ENCODE data around the gene SUN2. TPM values are rescaled to one million over a fixed set of nuclear protein-coding genes. Genes with fewer than 3 reads are reported as not detected.
A peak's percentile ranks its signal among the peaks of the same experiment; 100 is the strongest.

SUN2 gene
- total and polyA plus RNA-seq, 2 donors (not counting 1 experiment from before 2014, with no cell fraction given) = 27.4 to 76.6 TPM

DNA sequence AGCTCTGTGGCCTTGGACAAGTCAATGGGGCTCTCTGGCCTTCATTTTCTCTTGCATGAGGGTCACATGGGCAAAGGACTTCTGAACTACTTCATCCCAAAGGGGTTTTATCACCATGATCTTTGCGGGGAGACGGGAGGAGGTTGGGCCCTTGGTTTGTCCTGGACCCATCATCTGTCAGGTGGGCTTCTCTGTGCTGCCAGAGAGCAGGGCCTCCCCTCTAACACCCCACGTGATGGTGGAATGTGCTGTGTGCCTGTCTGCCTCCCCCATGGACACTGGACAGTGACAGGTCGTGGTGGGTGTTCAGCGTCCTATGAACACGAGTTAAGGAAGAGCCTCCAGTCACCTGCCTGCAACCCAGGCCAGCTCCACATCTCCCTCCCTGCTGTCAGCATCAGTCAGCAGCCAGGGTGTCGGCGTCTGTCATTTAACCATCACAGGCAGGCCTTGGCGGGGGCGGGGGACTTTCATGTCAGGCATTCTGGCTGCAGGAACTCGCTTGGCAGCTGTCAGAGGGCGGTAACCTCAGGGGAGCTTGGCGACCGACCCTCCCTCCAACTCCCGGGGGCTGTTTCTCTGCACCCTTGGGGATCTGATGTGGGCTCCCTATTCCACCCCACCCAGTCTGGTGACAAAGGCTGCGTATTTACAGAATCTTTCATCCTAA lies 2.6 kb upstream of the SUN2 start:
- Histone ChIP-seq H3K9ac (ENCODE audit: insufficient read depth, low read length) (no peak overlapping the region), H3K79me2 (ENCODE audit: control insufficient read depth, insufficient read depth, low read length) (peaks cover 12% of the 10 kb centered on the region), H3K27ac (ENCODE audit: insufficient read depth, low read length) (no peak overlapping the region), H2AFZ (ENCODE audit: low read length) (no peak overlapping the region), H3K4me2 (ENCODE audit: extremely low read depth, insufficient read depth, low read length) (no peak overlapping the region), H3K4me3 (replicated peaks in 1 of 4; ENCODE audit: control extremely low read depth in 1 of 4, insufficient read depth in 1 of 4, low read depth in 3 of 4, low read length in 4 of 4) (no peak overlapping the region), H4K20me1 (ENCODE audit: control insufficient read depth, extremely low read depth, insufficient read depth, low read length) (no peaks in the 10 kb centered on the region), H3K36me3 (ENCODE audit: control insufficient read depth, insufficient read depth, low read length) (no peaks in the 10 kb centered on the region), H3K4me1 (ENCODE audit: control insufficient read depth, extremely low read depth, insufficient read depth, low read length) (peaks cover 7% of the 10 kb centered on the region), H3K27me3 (ENCODE audit: control insufficient read depth, insufficient read depth, low read length) (no peaks in the 10 kb centered on the region), H3K9me3 (ENCODE audit: control insufficient read depth, insufficient read depth, low read depth, low read length) (no peaks in the 10 kb centered on the region)
- no peak for DNase-seq (ENCODE audit: low read depth in 2 of 2)
- no peak for TF ChIP-seq EZH2 (IDR thresholded peaks at IDR 0.05; ENCODE audit: low read length, missing control alignments)
- TF ChIP-seq, protein P1, sequence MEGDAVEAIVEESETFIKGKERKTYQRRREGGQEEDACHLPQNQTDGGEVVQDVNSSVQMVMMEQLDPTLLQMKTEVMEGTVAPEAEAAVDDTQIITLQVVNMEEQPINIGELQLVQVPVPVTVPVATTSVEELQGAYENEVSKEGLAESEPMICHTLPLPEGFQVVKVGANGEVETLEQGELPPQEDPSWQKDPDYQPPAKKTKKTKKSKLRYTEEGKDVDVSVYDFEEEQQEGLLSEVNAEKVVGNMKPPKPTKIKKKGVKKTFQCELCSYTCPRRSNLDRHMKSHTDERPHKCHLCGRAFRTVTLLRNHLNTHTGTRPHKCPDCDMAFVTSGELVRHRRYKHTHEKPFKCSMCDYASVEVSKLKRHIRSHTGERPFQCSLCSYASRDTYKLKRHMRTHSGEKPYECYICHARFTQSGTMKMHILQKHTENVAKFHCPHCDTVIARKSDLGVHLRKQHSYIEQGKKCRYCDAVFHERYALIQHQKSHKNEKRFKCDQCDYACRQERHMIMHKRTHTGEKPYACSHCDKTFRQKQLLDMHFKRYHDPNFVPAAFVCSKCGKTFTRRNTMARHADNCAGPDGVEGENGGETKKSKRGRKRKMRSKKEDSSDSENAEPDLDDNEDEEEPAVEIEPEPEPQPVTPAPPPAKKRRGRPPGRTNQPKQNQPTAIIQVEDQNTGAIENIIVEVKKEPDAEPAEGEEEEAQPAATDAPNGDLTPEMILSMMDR (conservative IDR thresholded peaks at IDR 0.05 in 1 of 2, IDR thresholded peaks at IDR 0.05 in 1 of 2; ENCODE audit: low read depth in 1 of 2, low read length in 2 of 2) = no peak

DNA sequence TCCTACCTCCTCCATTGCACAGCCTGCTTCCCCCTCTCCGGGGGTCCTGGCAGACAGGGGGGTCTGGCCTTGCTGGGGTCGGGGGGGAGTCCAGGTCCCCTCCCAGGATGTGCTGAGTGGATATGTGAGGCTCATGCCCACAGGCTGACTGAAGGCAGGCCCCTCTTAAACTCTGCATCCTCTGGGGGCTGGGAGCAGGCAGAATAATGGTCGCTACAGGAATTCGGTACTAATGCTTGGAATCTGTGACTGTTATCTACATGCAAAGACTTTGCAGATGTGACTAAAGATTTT lies 1.6 kb upstream of the SUN2 start:
- Histone ChIP-seq H3K4me2 (ENCODE audit: extremely low read depth, insufficient read depth, low read length) (no peak overlapping the region), H3K27ac (ENCODE audit: insufficient read depth, low read length) (no peak overlapping the region), H2AFZ (ENCODE audit: low read length) (no peak overlapping the region), H3K4me3 (replicated peaks in 1 of 4; ENCODE audit: control extremely low read depth in 1 of 4, insufficient read depth in 1 of 4, low read depth in 3 of 4, low read length in 4 of 4) (no peak overlapping the region), H3K4me1 (ENCODE audit: control insufficient read depth, extremely low read depth, insufficient read depth, low read length) (peaks cover 7% of the 10 kb centered on the region), H3K27me3 (ENCODE audit: control insufficient read depth, insufficient read depth, low read length) (no peaks in the 10 kb centered on the region), H4K20me1 (ENCODE audit: control insufficient read depth, extremely low read depth, insufficient read depth, low read length) (no peaks in the 10 kb centered on the region), H3K9me3 (ENCODE audit: control insufficient read depth, insufficient read depth, low read depth, low read length) (no peaks in the 10 kb centered on the region), H3K79me2 (ENCODE audit: control insufficient read depth, insufficient read depth, low read length) (peaks cover 18% of the 10 kb centered on the region), H3K36me3 (ENCODE audit: control insufficient read depth, insufficient read depth, low read length) (peaks cover 4% of the 10 kb centered on the region), H3K9ac (ENCODE audit: insufficient read depth, low read length) (no peak overlapping the region)
- DNase-seq (ENCODE audit: low read depth in 2 of 2) = no peak
- TF ChIP-seq, protein P1 (conservative IDR thresholded peaks at IDR 0.05 in 1 of 2, IDR thresholded peaks at IDR 0.05 in 1 of 2; ENCODE audit: low read depth in 1 of 2, low read length in 2 of 2) = no peak

DNA sequence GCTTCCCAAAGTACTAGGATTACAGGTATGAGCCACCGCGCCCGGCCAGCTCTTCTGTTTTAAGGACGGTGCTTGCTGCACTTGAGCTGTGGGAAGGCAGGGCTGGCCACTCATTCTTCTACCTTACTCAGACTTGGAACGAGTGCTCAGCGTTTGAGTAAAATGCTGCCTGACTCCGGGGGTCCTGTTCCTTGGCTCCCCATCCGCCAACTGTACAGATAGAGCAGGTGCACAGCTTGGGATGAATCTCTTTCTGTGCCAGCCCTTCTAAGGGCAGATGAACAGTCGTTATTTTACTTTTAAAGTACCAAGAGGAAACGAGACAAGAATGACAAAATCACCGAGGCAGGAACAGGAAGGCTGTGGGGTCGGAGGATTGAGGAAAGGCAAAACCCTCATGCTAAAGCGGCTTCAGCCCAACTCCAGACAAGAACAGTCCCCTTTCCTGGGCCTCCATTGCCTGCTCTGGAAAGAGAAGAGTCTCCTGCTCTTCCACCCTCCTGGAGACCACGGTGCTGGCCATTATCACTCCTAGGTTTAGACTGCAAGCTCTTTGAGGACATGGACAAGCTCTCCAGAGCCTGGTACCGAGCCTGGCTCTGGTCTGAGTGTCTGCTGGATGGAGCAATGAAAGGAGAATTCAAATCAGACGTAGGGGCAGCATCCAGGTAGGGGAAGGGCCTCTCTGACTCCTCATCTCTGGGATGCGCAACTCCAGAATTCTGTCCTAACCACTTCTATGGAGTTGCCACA lies 1.1 kb upstream of the SUN2 start:
- Histone ChIP-seq H3K79me2 (ENCODE audit: control insufficient read depth, insufficient read depth, low read length) (peaks cover 18% of the 10 kb centered on the region), H3K4me2 (ENCODE audit: extremely low read depth, insufficient read depth, low read length) (peak overlapping the region; percentile 90), H3K4me1 (ENCODE audit: control insufficient read depth, extremely low read depth, insufficient read depth, low read length) (peaks cover 7% of the 10 kb centered on the region), H3K36me3 (ENCODE audit: control insufficient read depth, insufficient read depth, low read length) (peaks cover 9% of the 10 kb centered on the region), H3K4me3 (replicated peaks in 1 of 4; ENCODE audit: control extremely low read depth in 1 of 4, insufficient read depth in 1 of 4, low read depth in 3 of 4, low read length in 4 of 4) (peak overlapping the region in 3 of 4 experiments; percentile 10 to 62 (median 52)), H3K9me3 (ENCODE audit: control insufficient read depth, insufficient read depth, low read depth, low read length) (no peaks in the 10 kb centered on the region), H3K9ac (ENCODE audit: insufficient read depth, low read length) (no peak overlapping the region), H2AFZ (ENCODE audit: low read length) (no peak overlapping the region), H3K27me3 (ENCODE audit: control insufficient read depth, insufficient read depth, low read length) (no peaks in the 10 kb centered on the region), H3K27ac (ENCODE audit: insufficient read depth, low read length) (no peak overlapping the region), H4K20me1 (ENCODE audit: control insufficient read depth, extremely low read depth, insufficient read depth, low read length) (no peaks in the 10 kb centered on the region)
- TF ChIP-seq EZH2 (IDR thresholded peaks at IDR 0.05; ENCODE audit: low read length, missing control alignments) = no peak
- TF ChIP-seq, protein P1 (conservative IDR thresholded peaks at IDR 0.05 in 1 of 2, IDR thresholded peaks at IDR 0.05 in 1 of 2; ENCODE audit: low read depth in 1 of 2, low read length in 2 of 2) = no peak
- peak in 1 of 2 donors; percentile 9 for DNase-seq (ENCODE audit: low read depth in 2 of 2)

All from fibroblast of lung (primary cell).